ENCODE data around the gene TSSK3. TPM values are rescaled to one million over a fixed set of nuclear protein-coding genes. Genes with fewer than 3 reads are reported as not detected.

Gene TSSK3
- total and polyA plus RNA-seq, 9 of the 15 experiments (the other 6 are each of a cell fraction or from before 2014, with no cell fraction given), result 0.27 to 2.8 (median 1.9) TPM

- no TSS peak for BruUV-seq (replicated peaks)
- POLR2A ChIA-PET, result interaction anchor here (2.2 kb wide), 1 partner anchor 32 kb away, joined by 8 read pairs; the partner anchor contains the start of gene BSDC1
- DNase-seq (ENCODE audit: extremely low read depth in 1 of 4, low spot score in 3 of 4), result peak in 1 of 4 experiments; percentile 38
- TF ChIP-seq HMG20A (CRISPR knock-in tag; conservative IDR thresholded peaks at IDR 0.05) (no peak), RBM22 (IDR thresholded peaks at IDR 0.05; ENCODE audit: low read depth, low read length, poor library complexity, severe bottlenecking) (peak; percentile 94), ZBTB40 (IDR thresholded peaks at IDR 0.05) (no peak), ZBTB40 (CRISPR knock-in tag; IDR thresholded peaks at IDR 0.05) (no peak), POLR2G (IDR thresholded peaks at IDR 0.05; ENCODE audit: low read depth, low read length) (peak; percentile 77), POLR2AphosphoS5 (IDR thresholded peaks at IDR 0.05; ENCODE audit: control insufficient read depth, insufficient read depth, low read depth, low read length) (peak; percentile 5; the same call in 1 of the 2 replicates), BMI1 (IDR thresholded peaks at IDR 0.05; ENCODE audit: low read length) (no peak), RBFOX2 (IDR thresholded peaks at IDR 0.05; ENCODE audit: low read depth, low read length) (peak; percentile 48; the same call in 1 of the 2 replicates), GATAD2B (IDR thresholded peaks at IDR 0.05; ENCODE audit: borderline replicate concordance) (no peak), ZNF165 (CRISPR knock-in tag; IDR thresholded peaks at IDR 0.05; ENCODE audit: borderline replicate concordance) (no peak), HNRNPL (IDR thresholded peaks at IDR 0.05; ENCODE audit: low read depth, low read length) (peak; percentile 57), ZNF583 (CRISPR knock-in tag; IDR thresholded peaks at IDR 0.05) (no peak)
Observed at GRCh38 chr1:32361674-32362473, 465 bp upstream of the TSSK3 start.

More at GRCh38 chr1:32361674-32362473, 465 bp upstream of the TSSK3 start:
- H3K9ac ChIP-seq (ENCODE audit: insufficient read depth in 1 of 2, low read depth in 2 of 2, low read length in 2 of 2), result no peak overlapping the region
- no peak overlapping the region for H3K4me2 ChIP-seq (ENCODE audit: insufficient read depth, low read length)
- FAIRE-seq, result no peak
- ATAC-seq, result peak; percentile 3; the same call in 2 of the 3 replicates
- WGBS (ENCODE audit: insufficient coverage, low coverage, missing lambda C conversion rate), result 96% methylated on average over 43 of the region's 91 CpGs
- no peaks in the 10 kb centered on the region for H3K9me1 ChIP-seq (ENCODE audit: control insufficient read depth, insufficient read depth, low read length)
- H2AFZ ChIP-seq (ENCODE audit: low read depth, low read length), result no peak overlapping the region
- no peak overlapping the region for H3K4me3 ChIP-seq
- H3K9me3 ChIP-seq (replicated peaks; ENCODE audit: control insufficient read depth, insufficient read depth, low read depth, low read length), result no peaks in the 10 kb centered on the region
- in situ Hi-C loops (cut with MboI), result no loop called here
- H3K27me3 ChIP-seq (ENCODE audit: control insufficient read depth in 2 of 2, insufficient read depth in 2 of 2, low read length in 2 of 2), result no peaks in the 10 kb centered on the region
- peaks cover 0 to 4% of the 10 kb centered on the region in 2 experiments; a peak in 1 of 5 replicates for H3K4me1 ChIP-seq (replicated peaks in 1 of 2; ENCODE audit: control insufficient read depth in 2 of 2, insufficient read depth in 2 of 2, low read length in 2 of 2)
- peaks cover 55% of the 10 kb centered on the region for H3K36me3 ChIP-seq (ENCODE audit: control insufficient read depth, insufficient read depth, low read length)
- CTCF ChIA-PET (ENCODE audit: low intra/inter-chr PET ratio), result no interaction called here
- H3K79me2 ChIP-seq (ENCODE audit: control insufficient read depth, insufficient read depth, low read length), result no peaks in the 10 kb centered on the region
- no peaks in the 10 kb centered on the region for H4K20me1 ChIP-seq (replicated peaks; ENCODE audit: control insufficient read depth, insufficient read depth, low read length)
- intact Hi-C loops (cut with micrococcal nuclease), result no loop called here
- H3K27ac ChIP-seq (ENCODE audit: extremely low read depth, low read depth, low read length), result no peak overlapping the region
